Esophagus muscularis mucosa (tissue), 4 donors: ENCODE measurements around the gene HSD11B2. TPM values are rescaled to one million over a fixed set of nuclear protein-coding genes. Genes with fewer than 3 reads are reported as not detected.

Experiments used
- DNase-seq: peaks from one replicate; pipeline ENCODE4 v3.0.0-alpha.2; 2017; ENCODE audit errors: extremely low spot score
- H3K27ac ChIP-seq, 4 donors: fragments of 200-600 bp; sonication (generic); replicated peaks in 1 of 4; 1 replicate in 3 of 4; 2 replicates in 1 of 4; pipeline ENCODE4 v1.5.1; 2016 to 2019; ENCODE audit warnings: mild to moderate bottlenecking in 1 of 4
- H3K27me3 ChIP-seq, 4 donors: fragments of 200-600 bp; sonication (generic); one replicate each; pipeline versions ENCODE4 v1.5.1 to v1.6.0; 2016 to 2019
- H3K36me3 ChIP-seq, 4 donors: fragments of 200-600 bp; sonication (generic); one replicate each; pipeline ENCODE4 v1.5.1; 2016 to 2019
- H3K4me1 ChIP-seq, 4 donors: fragments of 200-600 bp; sonication (generic); one replicate each; pipeline ENCODE4 v1.5.1; 2016 to 2019
- H3K4me3 ChIP-seq, 4 donors: fragments of 200-600 bp; sonication (generic); 1 replicate in 2 of 4; 2 replicates in 2 of 4; pipeline ENCODE4 v1.5.1; 2016 to 2019; ENCODE audit warnings: mild to moderate bottlenecking in 4 of 4, moderate library complexity in 1 of 4
- H3K9me3 ChIP-seq, 4 donors: fragments of 200-600 bp; sonication (generic); 1 replicate in 3 of 4; 2 replicates in 1 of 4; pipeline ENCODE4 v1.5.1; 2016 to 2019
- CTCF ChIP-seq, 3 experiments: fragments of 200-600 bp in 2 of 3; fragments of 450-650 bp in 1 of 3; sonication (generic) in 2 of 3; IDR thresholded peaks; one replicate each; pipeline ENCODE4 v1.5.1; 2017 to 2019; ENCODE audit warnings: antibody characterized with exemption in 3 of 3, mild to moderate bottlenecking in 2 of 3, moderate library complexity in 1 of 3
- EP300 ChIP-seq: sonication (generic); formaldehyde crosslinking; IDR thresholded peaks from one replicate; pipeline ENCODE4 v1.6.1; 2017; ENCODE audit warnings: antibody characterized with exemption
- POLR2A ChIP-seq: fragments of 450-650 bp; IDR thresholded peaks from one replicate; pipeline ENCODE4 v1.6.1; 2017; ENCODE audit warnings: antibody characterized with exemption, moderate library complexity, mild to moderate bottlenecking, low read depth
- POLR2AphosphoS5 ChIP-seq, 2 donors: sonication (generic); formaldehyde crosslinking; IDR thresholded peaks; one replicate each; pipeline ENCODE4 v1.6.1; 2017; ENCODE audit warnings: antibody characterized with exemption in 2 of 2
- WGBS: methylation state at CpG from one replicate; pipeline ENCODE4 v1.1.5; 2018; 5-methylcytosine and 5-hydroxymethylcytosine counted together
- intact Hi-C: fragments of 100-400 bp; cut with DNase I; formaldehyde crosslinking; loops from one replicate; pipeline ENCODE4 v1.15.1; 2023
- total RNA-seq, 4 donors: library from RNA; depleted of rRNA; stranded (reverse); fragments of >200 nt; gene quantifications; one replicate each; pipeline versions ENCODE4 v1.1.0 to v1.2.1, GENCODE V29; 2016

Gene HSD11B2
- total RNA-seq, 4 donors from 2014 or later, result 0.42 to 2.2 (median 1.1) TPM; not detected in 1

- DNase-seq, result no peak
- no peaks in the 10 kb centered on the region for H3K9me3 ChIP-seq
- WGBS, result 50% methylated on average over 6 of the region's 13 CpGs
- no peaks in the 10 kb centered on the region for H3K36me3 ChIP-seq
- intact Hi-C loops, result no loop called here
- no peak overlapping the region for H3K27ac ChIP-seq
- peak overlapping the region; percentile 56 to 66 (median 59) for H3K4me3 ChIP-seq
- H3K4me1 ChIP-seq, result peaks cover 10 to 43% (median 30%) of the 10 kb centered on the region in 4 donors
- peaks cover 0 to 52% (median 0%) of the 10 kb centered on the region in 4 donors for H3K27me3 ChIP-seq
- TF ChIP-seq CTCF (IDR thresholded peaks at IDR 0.05), result no peak
Measured at GRCh38 chr16:67429799-67430503, 970 bp upstream of the HSD11B2 start.

GRCh38 chr16:67430504-67430976 is 381 bp upstream of the HSD11B2 start:
- Histone ChIP-seq H3K27me3 (peaks cover 0 to 46% (median 0%) of the 10 kb centered on the region in 4 donors), H3K4me1 (peaks cover 10 to 43% (median 30%) of the 10 kb centered on the region in 4 donors), H3K9me3 (no peaks in the 10 kb centered on the region), H3K4me3 (peak overlapping the region; percentile 56 to 66 (median 59)), H3K36me3 (peaks cover 0 to 5% (median 2%) of the 10 kb centered on the region in 4 donors), H3K27ac (peak overlapping the region in 3 of 4 donors; percentile 9 to 53 (median 52))
- DNase-seq, result no peak
- intact Hi-C loops, result no loop called here
- TF ChIP-seq POLR2AphosphoS5 (IDR thresholded peaks at IDR 0.05), result no peak
- no peak for TF ChIP-seq EP300
- no CpG with 5 or more reads among the region's 53 CpGs for WGBS

GRCh38 chr16:67431775-67432505 is 1.0 kb downstream of the HSD11B2 start:
- intact Hi-C loops, result loop anchor here (2.0 kb wide), 1 partner anchor 33 kb away; no protein-coding TSS in a partner anchor
- Histone ChIP-seq H3K4me3 (peak overlapping the region; percentile 56 to 66 (median 59)), H3K36me3 (peaks cover 0 to 19% (median 12%) of the 10 kb centered on the region in 4 donors), H3K27ac (peak overlapping the region in 1 of 4 donors; percentile 36), H3K9me3 (no peaks in the 10 kb centered on the region), H3K27me3 (peaks cover 0 to 32% (median 0%) of the 10 kb centered on the region in 4 donors), H3K4me1 (peaks cover 10 to 43% (median 30%) of the 10 kb centered on the region in 4 donors)
- WGBS, result 50% methylated on average over 12 of the region's 13 CpGs
- DNase-seq, result no peak
- TF ChIP-seq POLR2AphosphoS5 (IDR thresholded peaks at IDR 0.05), result no peak
- TF ChIP-seq EP300, result no peak
- no peak for TF ChIP-seq POLR2A
- TF ChIP-seq CTCF (IDR thresholded peaks at IDR 0.05), result no peak

GRCh38 chr16:67432506-67432890 is 1.6 kb downstream of the HSD11B2 start:
- WGBS, result 84% methylated on average over 5 of the region's 5 CpGs
- no peak overlapping the region for H3K4me3 ChIP-seq
- intact Hi-C loops, result loop anchor here (2.0 kb wide), 1 partner anchor 32 kb away; no protein-coding TSS in a partner anchor
- no peak for DNase-seq
- H3K27me3 ChIP-seq, result peaks cover 0 to 29% (median 0%) of the 10 kb centered on the region in 4 donors
- H3K4me1 ChIP-seq, result peaks cover 10 to 43% (median 30%) of the 10 kb centered on the region in 4 donors
- H3K36me3 ChIP-seq, result peaks cover 0 to 24% (median 17%) of the 10 kb centered on the region in 4 donors
- TF ChIP-seq EP300 (no peak), POLR2A (no peak), CTCF (IDR thresholded peaks at IDR 0.05) (no peak), POLR2AphosphoS5 (IDR thresholded peaks at IDR 0.05) (no peak)
- no peaks in the 10 kb centered on the region for H3K9me3 ChIP-seq
- no peak overlapping the region for H3K27ac ChIP-seq

- H3K4me3 ChIP-seq, result no peak overlapping the region
- no peak for DNase-seq
- H3K9me3 ChIP-seq, result no peaks in the 10 kb centered on the region
- peaks cover 5 to 31% (median 24%) of the 10 kb centered on the region in 4 donors for H3K36me3 ChIP-seq
- H3K27me3 ChIP-seq, result peaks cover 0 to 24% (median 0%) of the 10 kb centered on the region in 4 donors
- TF ChIP-seq POLR2A (no peak), EP300 (no peak), CTCF (IDR thresholded peaks at IDR 0.05) (no peak), POLR2AphosphoS5 (IDR thresholded peaks at IDR 0.05) (no peak)
- H3K27ac ChIP-seq, result no peak overlapping the region
- intact Hi-C loops, result loop anchor here (2.0 kb wide), 1 partner anchor 32 kb away; no protein-coding TSS in a partner anchor
- 90% methylated on average over 3 of the region's 5 CpGs for WGBS
- H3K4me1 ChIP-seq, result peaks cover 10 to 37% (median 26%) of the 10 kb centered on the region in 4 donors
Measured at GRCh38 chr16:67433131-67433719, 2.3 kb downstream of the HSD11B2 start.
